ENCODE measurements around the gene SLC13A5.
A peak's percentile ranks its signal among the peaks of the same experiment; 100 is the strongest.

Gene SLC13A5

GRCh38 chr17:6651919-6652452 lies 61.2 kb downstream of the SLC13A5 start:
- Histone ChIP-seq H3K9ac (ENCODE audit: low read length) (peak overlapping the region; percentile 73), H3K23ac (ENCODE audit: low read length) (peak overlapping the region; percentile 83), H3K4me3 (ENCODE audit: low read length) (peak overlapping the region; percentile 39), H3K27ac (ENCODE audit: low read depth, low read length) (no peak overlapping the region), H3K56ac (ENCODE audit: low read length) (peak overlapping the region; percentile 90), H2AK5ac (ENCODE audit: low read length) (no peak overlapping the region), H4K5ac (ENCODE audit: low read length) (no peak overlapping the region), H3K27me3 (ENCODE audit: insufficient read depth, low read length, poor library complexity) (peaks cover 5% of the 10 kb centered on the region), H2BK15ac (replicated peaks; ENCODE audit: low read depth) (no peak overlapping the region), H3K79me1 (ENCODE audit: low read length) (peaks cover 3% of the 10 kb centered on the region), H3K79me2 (ENCODE audit: control insufficient read depth, insufficient read depth, low read length) (peaks cover 10% of the 10 kb centered on the region), H3K4me1 (ENCODE audit: control insufficient read depth, low read depth, low read length) (peaks cover 3% of the 10 kb centered on the region), H3K18ac (ENCODE audit: low read length) (no peak overlapping the region), H3K36me3 (ENCODE audit: control insufficient read depth, insufficient read depth, low read length) (no peaks in the 10 kb centered on the region), H2BK120ac (ENCODE audit: low read depth, low read length) (no peak overlapping the region), H4K8ac (ENCODE audit: low read depth, low read length) (no peak overlapping the region), H3K4me2 (ENCODE audit: low read length) (peak overlapping the region; percentile 70), H2BK5ac (ENCODE audit: low read length) (no peak overlapping the region), H3K4ac (ENCODE audit: low read depth, low read length) (no peak overlapping the region)
- peak; percentile 16 for DNase-seq
- WGBS (ENCODE audit: extremely low coverage, insufficient coverage, low lambda C conversion rate) = no CpG with 5 or more reads among the region's 47 CpGs

DNA sequence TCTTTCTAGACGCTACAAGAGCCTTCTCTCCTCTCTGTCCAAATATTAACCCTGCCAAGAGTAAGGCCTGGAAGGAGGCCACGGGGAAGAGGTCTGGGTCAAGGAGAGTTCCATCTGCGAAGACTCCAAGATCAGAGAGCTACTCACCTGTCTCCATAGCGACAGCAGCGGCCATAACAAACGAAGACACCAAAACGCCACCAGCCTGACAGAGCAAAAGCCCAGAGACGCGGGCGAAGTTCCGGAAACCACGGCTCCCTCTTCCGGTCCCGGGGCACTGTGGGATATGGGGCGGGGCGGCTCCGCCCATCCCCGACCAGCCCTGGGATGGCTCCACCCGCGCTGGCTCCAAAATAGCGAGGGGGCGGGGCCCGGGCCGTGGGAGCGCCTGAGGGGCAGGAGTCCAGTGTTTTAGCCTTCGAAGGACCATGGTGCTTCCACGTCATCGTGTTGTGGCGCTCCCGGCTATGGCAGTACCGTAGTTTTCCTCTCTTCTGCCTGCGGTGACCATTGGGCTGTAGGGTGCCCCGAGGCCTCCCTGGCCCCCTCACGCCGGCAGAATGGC lies 61.7 kb downstream of the SLC13A5 start, which contains the start of the genes C17orf100 and MED31:
C17orf100 (plus strand) TSS at position 409 of the 565 bp plus-strand sequence; CDS start at position 561, 152 bp downstream.
MED31 (minus strand) TSS at position 252 of the 565 bp plus-strand sequence; CDS start at position 175, 77 bp downstream.
- peak within 1 kb of the TSS; percentile 96 for H3K4me3 ChIP-seq (ENCODE audit: low read length)
- no CpG with 5 or more reads among the region's 35 CpGs for WGBS (ENCODE audit: extremely low coverage, insufficient coverage, low lambda C conversion rate)
- no peak within 1 kb of the TSS for H2BK120ac ChIP-seq (ENCODE audit: low read depth, low read length)
- H3K4me1 ChIP-seq (ENCODE audit: control insufficient read depth, low read depth, low read length) = peaks cover 3% of the 10 kb centered on the region
- no peak within 1 kb of the TSS for H2BK15ac ChIP-seq (replicated peaks; ENCODE audit: low read depth)
- peak within 1 kb of the TSS; percentile 88 for H3K4me2 ChIP-seq (ENCODE audit: low read length)
- peak within 1 kb of the TSS; percentile 3 for H2BK5ac ChIP-seq (ENCODE audit: low read length)
- H3K36me3 ChIP-seq (ENCODE audit: control insufficient read depth, insufficient read depth, low read length) = no peaks in the 10 kb centered on the region
- peaks cover 3% of the 10 kb centered on the region for H3K79me1 ChIP-seq (ENCODE audit: low read length)
- H3K23ac ChIP-seq (ENCODE audit: low read length) = peak within 1 kb of the TSS; percentile 83
- no peak within 1 kb of the TSS for H2AK5ac ChIP-seq (ENCODE audit: low read length)
- no peak within 1 kb of the TSS for H4K8ac ChIP-seq (ENCODE audit: low read depth, low read length)
- H3K56ac ChIP-seq (ENCODE audit: low read length) = peak within 1 kb of the TSS; percentile 90
- H3K9ac ChIP-seq (ENCODE audit: low read length) = peak within 1 kb of the TSS; percentile 86
- DNase-seq = peak; percentile 99
- peaks cover 5% of the 10 kb centered on the region for H3K27me3 ChIP-seq (ENCODE audit: insufficient read depth, low read length, poor library complexity)
- H3K18ac ChIP-seq (ENCODE audit: low read length) = peak within 1 kb of the TSS; percentile 71
- no peak within 1 kb of the TSS for H3K4ac ChIP-seq (ENCODE audit: low read depth, low read length)
- no peak within 1 kb of the TSS for H4K5ac ChIP-seq (ENCODE audit: low read length)
- peaks cover 10% of the 10 kb centered on the region for H3K79me2 ChIP-seq (ENCODE audit: control insufficient read depth, insufficient read depth, low read length)
- peak within 1 kb of the TSS; percentile 73 for H3K27ac ChIP-seq (ENCODE audit: low read depth, low read length)

GRCh38 chr17:6648181-6648580 lies 65.0 kb downstream of the SLC13A5 start:
- Histone ChIP-seq H3K27me3 (ENCODE audit: insufficient read depth, low read length, poor library complexity) (no peaks in the 10 kb centered on the region), H3K4me1 (ENCODE audit: control insufficient read depth, low read depth, low read length) (no peaks in the 10 kb centered on the region), H3K4ac (ENCODE audit: low read depth, low read length) (no peak overlapping the region), H3K23ac (ENCODE audit: low read length) (no peak overlapping the region), H2BK5ac (ENCODE audit: low read length) (no peak overlapping the region), H3K36me3 (ENCODE audit: control insufficient read depth, insufficient read depth, low read length) (peaks cover 2% of the 10 kb centered on the region), H3K4me3 (ENCODE audit: low read length) (no peak overlapping the region), H4K8ac (ENCODE audit: low read depth, low read length) (no peak overlapping the region), H3K18ac (ENCODE audit: low read length) (no peak overlapping the region), H2AK5ac (ENCODE audit: low read length) (no peak overlapping the region), H3K9ac (ENCODE audit: low read length) (no peak overlapping the region), H3K79me1 (ENCODE audit: low read length) (peaks cover 5% of the 10 kb centered on the region), H2BK15ac (replicated peaks; ENCODE audit: low read depth) (no peak overlapping the region), H3K56ac (ENCODE audit: low read length) (no peak overlapping the region), H4K5ac (ENCODE audit: low read length) (no peak overlapping the region), H3K79me2 (ENCODE audit: control insufficient read depth, insufficient read depth, low read length) (peaks cover 10% of the 10 kb centered on the region), H2BK120ac (ENCODE audit: low read depth, low read length) (no peak overlapping the region), H3K4me2 (ENCODE audit: low read length) (no peak overlapping the region), H3K27ac (ENCODE audit: low read depth, low read length) (no peak overlapping the region)
- peak; percentile 47 for DNase-seq

GRCh38 chr17:6643451-6644125 lies 69.6 kb downstream of the SLC13A5 start:
- Histone ChIP-seq H4K5ac (ENCODE audit: low read length) (no peak overlapping the region), H3K4me2 (ENCODE audit: low read length) (no peak overlapping the region), H3K4me1 (ENCODE audit: control insufficient read depth, low read depth, low read length) (peaks cover 2% of the 10 kb centered on the region), H3K18ac (ENCODE audit: low read length) (no peak overlapping the region), H3K9ac (ENCODE audit: low read length) (no peak overlapping the region), H3K27me3 (ENCODE audit: insufficient read depth, low read length, poor library complexity) (no peaks in the 10 kb centered on the region), H3K27ac (ENCODE audit: low read depth, low read length) (no peak overlapping the region), H3K23ac (ENCODE audit: low read length) (no peak overlapping the region), H3K79me1 (ENCODE audit: low read length) (peaks cover 10% of the 10 kb centered on the region), H3K56ac (ENCODE audit: low read length) (no peak overlapping the region), H3K36me3 (ENCODE audit: control insufficient read depth, insufficient read depth, low read length) (peaks cover 2% of the 10 kb centered on the region), H2BK5ac (ENCODE audit: low read length) (no peak overlapping the region), H2BK120ac (ENCODE audit: low read depth, low read length) (no peak overlapping the region), H3K79me2 (ENCODE audit: control insufficient read depth, insufficient read depth, low read length) (peaks cover 12% of the 10 kb centered on the region), H3K4ac (ENCODE audit: low read depth, low read length) (no peak overlapping the region), H4K8ac (ENCODE audit: low read depth, low read length) (no peak overlapping the region), H3K4me3 (ENCODE audit: low read length) (no peak overlapping the region), H2AK5ac (ENCODE audit: low read length) (no peak overlapping the region), H2BK15ac (replicated peaks; ENCODE audit: low read depth) (no peak overlapping the region)
- no peak for DNase-seq
- WGBS (ENCODE audit: extremely low coverage, insufficient coverage, low lambda C conversion rate) = no CpG with 5 or more reads among the region's 5 CpGs

DNA sequence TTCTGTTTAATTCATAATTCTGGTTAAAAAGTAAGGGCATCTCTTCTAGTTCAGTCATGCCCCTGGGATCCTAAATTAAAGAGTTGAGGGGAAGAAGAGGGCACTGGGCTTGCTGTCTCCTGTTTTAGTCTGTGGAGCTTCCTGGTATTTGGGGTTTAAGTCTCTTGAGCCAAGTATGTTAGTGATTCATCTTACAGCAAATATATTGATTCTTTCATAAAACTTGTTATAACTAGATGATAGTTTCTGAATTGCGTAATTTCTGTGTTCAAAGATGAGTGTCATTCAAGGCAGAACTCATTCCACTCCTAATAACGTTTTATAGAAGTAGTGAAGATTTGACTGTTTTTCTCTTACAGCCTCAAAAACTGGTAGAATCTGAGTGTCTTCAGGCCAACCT lies 70.6 kb downstream of the SLC13A5 start:
- no peak overlapping the region for H2AK5ac ChIP-seq (ENCODE audit: low read length)
- no peak overlapping the region for H3K56ac ChIP-seq (ENCODE audit: low read length)
- H3K4me1 ChIP-seq (ENCODE audit: control insufficient read depth, low read depth, low read length) = peaks cover 2% of the 10 kb centered on the region
- H3K23ac ChIP-seq (ENCODE audit: low read length) = no peak overlapping the region
- H3K79me1 ChIP-seq (ENCODE audit: low read length) = peaks cover 12% of the 10 kb centered on the region
- WGBS (ENCODE audit: extremely low coverage, insufficient coverage, low lambda C conversion rate) = no CpG with 5 or more reads among the region's 2 CpGs
- peaks cover 10% of the 10 kb centered on the region for H3K79me2 ChIP-seq (ENCODE audit: control insufficient read depth, insufficient read depth, low read length)
- H3K4me2 ChIP-seq (ENCODE audit: low read length) = no peak overlapping the region
- no peak for DNase-seq
- no peak overlapping the region for H2BK120ac ChIP-seq (ENCODE audit: low read depth, low read length)
- H3K27ac ChIP-seq (ENCODE audit: low read depth, low read length) = no peak overlapping the region
- H3K18ac ChIP-seq (ENCODE audit: low read length) = no peak overlapping the region
- H3K27me3 ChIP-seq (ENCODE audit: insufficient read depth, low read length, poor library complexity) = no peaks in the 10 kb centered on the region
- no peak overlapping the region for H2BK15ac ChIP-seq (replicated peaks; ENCODE audit: low read depth)
- no peak overlapping the region for H3K4me3 ChIP-seq (ENCODE audit: low read length)
- no peak overlapping the region for H4K8ac ChIP-seq (ENCODE audit: low read depth, low read length)
- H3K36me3 ChIP-seq (ENCODE audit: control insufficient read depth, insufficient read depth, low read length) = peaks cover 2% of the 10 kb centered on the region
- no peak overlapping the region for H4K5ac ChIP-seq (ENCODE audit: low read length)
- no peak overlapping the region for H3K9ac ChIP-seq (ENCODE audit: low read length)
- no peak overlapping the region for H2BK5ac ChIP-seq (ENCODE audit: low read length)
- no peak overlapping the region for H3K4ac ChIP-seq (ENCODE audit: low read depth, low read length)

All from mesendoderm (in vitro differentiated cells).